Activated T-cell treated with anti-CD3 and anti-CD28 coated beads, Interleukin-2, amount 50 U/mL, for 48 hours (primary cell): ENCODE results near the gene PLEKHA7.

Source experiments
- DNase-seq, 2 experiments: peaks; one replicate each; pipeline ENCODE4 v3.0.0-alpha.2; 2020

PLEKHA7 gene

GRCh38 chr11:16876837-16877236 is 137.4 kb downstream of the PLEKHA7 start:
- no peak for DNase-seq

GRCh38 chr11:16876053-16876752 is 138.0 kb downstream of the PLEKHA7 start:
- DNase-seq, result no peak

- DNase-seq, result no peak
Measured at GRCh38 chr11:16874275-16874975, 139.8 kb downstream of the PLEKHA7 start.

DNA sequence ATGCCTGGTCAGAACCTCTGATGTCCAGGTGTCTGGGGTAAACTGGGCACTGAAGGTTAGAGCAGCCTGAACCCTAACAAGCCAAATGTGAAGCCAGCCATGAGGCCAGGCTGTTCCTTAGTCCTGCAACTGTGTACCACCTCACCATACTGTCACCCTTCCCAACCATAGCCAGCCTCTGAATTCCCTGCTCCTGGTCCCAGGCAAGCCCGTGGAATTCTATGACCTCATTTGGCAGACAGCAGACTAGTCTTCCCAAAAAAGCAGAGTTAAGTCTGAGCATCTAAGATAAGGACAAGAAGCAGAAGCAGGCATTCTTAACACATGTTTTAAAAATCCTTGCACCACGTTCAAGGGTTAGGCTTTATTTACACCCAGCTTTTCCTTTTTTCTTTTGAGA is 140.9 kb downstream of the PLEKHA7 start:
- no peak for DNase-seq

DNA sequence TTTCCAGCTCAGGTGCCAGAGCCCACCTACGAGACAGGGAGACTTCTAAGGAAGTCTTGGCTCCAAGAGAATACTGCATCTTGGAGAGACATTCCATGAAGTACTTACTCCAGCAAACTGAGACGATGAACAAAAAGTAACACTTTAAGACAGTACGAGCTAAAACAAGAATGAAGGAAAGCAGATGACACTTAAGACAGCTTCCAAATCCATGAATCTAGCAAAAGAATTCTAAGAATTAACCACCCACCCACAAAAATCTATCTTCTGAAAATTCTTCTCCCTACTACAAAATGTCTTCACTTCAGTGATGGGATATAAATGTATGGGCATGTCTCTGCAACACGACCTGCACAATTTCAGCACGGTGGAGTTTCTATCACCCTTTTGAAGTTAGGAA is 142.8 kb downstream of the PLEKHA7 start:
- no peak for DNase-seq

- no peak for DNase-seq
Measured at GRCh38 chr11:16867097-16867496, 147.1 kb downstream of the PLEKHA7 start.

GRCh38 chr11:16864428-16864827 is 149.8 kb downstream of the PLEKHA7 start:
- DNase-seq, result peak; percentile 23 to 33

DNA sequence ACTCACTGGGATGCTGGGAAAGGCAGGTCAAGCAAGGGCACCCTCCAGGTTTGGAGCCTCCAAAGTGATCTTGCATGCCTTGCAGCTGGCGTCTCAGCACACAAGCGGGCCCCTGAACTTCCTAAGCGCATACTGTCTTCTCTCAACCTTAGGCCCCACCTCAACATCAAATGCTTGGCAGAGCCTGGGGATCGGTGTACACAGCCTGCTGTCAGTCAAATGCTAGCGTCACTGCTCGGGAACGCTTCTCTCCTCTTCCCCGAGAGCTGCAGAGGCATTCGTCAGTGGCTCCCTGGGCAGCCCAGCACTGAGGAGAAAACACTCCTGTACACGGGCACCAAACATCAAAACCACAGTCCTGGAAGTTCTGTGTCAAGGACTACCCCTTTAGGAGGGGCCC is 150.8 kb downstream of the PLEKHA7 start:
- no peak for DNase-seq

DNA sequence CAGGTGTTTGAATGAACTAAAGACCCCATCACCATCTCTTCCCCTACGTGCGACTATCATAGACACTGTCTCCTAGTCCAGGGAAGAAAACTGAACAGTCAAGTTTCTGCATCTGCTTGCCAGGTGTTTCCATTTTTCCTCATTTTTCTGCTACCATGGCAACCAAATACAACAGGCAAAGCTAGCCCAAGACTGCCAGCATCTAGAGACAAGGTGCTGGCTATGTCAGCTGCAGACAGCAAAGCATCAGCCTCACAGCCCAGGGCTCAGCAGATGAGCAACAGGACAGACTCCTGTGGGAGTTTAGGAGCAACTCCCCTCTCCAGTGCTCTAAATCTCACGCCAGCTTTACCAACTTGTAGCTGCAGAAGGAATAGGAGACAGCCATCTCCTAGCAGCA is 151.5 kb downstream of the PLEKHA7 start:
- no peak for DNase-seq

DNA sequence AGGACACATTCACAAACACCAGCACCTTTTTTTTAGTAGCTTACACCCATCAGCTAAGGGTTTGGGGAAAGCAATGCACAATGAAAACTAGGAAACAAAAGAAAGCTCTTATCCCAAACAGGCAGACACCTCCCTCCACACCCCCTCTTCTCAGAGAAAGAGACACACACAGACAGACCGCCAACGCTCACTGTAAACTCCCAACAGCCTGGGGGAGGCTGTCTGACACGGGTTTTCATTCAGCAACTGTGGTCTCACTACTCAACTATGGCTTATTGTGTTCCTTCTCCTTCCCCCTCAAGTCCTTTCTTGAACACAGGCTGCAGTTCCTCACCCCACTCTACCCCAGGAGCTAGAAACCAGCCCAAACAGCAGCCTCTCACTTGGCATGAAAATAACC is 152.4 kb downstream of the PLEKHA7 start:
- DNase-seq, result no peak

GRCh38 chr11:16860617-16861016 is 153.6 kb downstream of the PLEKHA7 start:
- no peak for DNase-seq

DNA sequence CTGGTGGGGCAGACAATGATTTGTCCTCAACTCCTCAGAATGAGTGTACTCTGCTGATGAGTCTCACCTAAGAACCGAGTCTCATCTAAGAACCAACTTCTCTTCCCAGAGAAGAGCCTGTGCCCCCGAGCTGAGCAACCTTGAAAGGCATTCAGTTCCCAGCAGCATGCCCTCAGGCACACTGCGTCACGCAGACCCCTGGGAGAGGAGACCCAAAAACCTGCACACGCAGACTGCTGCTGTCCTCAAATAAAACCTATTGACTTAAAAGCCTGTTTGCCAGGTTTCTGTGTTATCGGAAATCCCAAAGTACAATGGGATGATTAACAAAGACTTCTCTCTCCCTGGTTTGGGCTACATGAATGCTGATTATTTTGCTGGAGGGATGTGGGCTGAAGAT is 154.6 kb downstream of the PLEKHA7 start:
- DNase-seq, result no peak

GRCh38 chr11:16857186-16857585 is 157.0 kb downstream of the PLEKHA7 start:
- DNase-seq, result no peak

DNA sequence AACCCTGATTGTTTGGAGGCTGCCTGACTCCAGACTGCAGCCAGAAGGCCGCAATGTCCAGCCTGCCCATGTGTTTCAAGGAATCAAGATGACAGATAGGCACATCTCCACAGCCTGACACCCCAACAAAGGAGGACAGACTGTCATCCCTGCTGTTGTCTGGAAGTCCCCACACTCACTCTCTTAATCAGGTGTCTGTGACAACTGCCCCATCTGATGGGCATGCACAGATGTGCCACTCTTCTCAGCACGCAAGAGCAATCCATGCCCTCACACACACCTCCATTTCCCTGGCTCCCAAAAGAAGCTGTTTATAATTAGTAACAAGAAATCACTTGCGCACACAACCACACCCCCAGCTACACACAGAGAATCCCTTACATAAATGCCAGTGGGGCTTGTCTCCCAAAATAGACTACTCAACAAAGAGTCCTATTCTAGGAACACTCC is 158.2 kb downstream of the PLEKHA7 start:
- DNase-seq, result no peak

- no peak for DNase-seq
Measured at GRCh38 chr11:16854979-16855378, 159.2 kb downstream of the PLEKHA7 start.

GRCh38 chr11:16853859-16854258 is 160.4 kb downstream of the PLEKHA7 start:
- no peak for DNase-seq

GRCh38 chr11:16853266-16853665 is 160.9 kb downstream of the PLEKHA7 start:
- no peak for DNase-seq

GRCh38 chr11:16846305-16846704 is 167.9 kb downstream of the PLEKHA7 start:
- DNase-seq, result no peak

- DNase-seq, result no peak
Measured at GRCh38 chr11:16844268-16844771, 169.9 kb downstream of the PLEKHA7 start.

- DNase-seq, result no peak
Measured at GRCh38 chr11:16843294-16843693, 170.9 kb downstream of the PLEKHA7 start.

DNA sequence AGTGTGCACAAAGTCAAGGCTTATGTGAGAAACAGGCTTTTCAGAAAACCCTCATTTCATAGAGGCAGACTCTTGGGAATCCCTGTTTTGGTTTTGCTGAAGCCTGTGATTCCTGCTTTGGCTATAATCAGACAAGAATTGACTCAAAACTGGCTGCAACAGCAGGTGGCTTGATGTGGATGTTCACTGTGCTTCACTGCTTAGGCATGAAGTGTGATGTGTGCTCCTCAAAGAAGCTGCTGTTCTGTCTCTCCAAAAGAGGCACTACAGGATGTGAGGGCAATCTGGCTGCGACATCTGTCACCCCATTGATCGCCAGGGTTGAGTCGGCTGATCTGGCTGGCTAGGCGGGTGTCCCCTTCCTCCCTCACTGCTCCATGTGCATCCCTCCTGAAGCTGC is 172.2 kb downstream of the PLEKHA7 start:
- DNase-seq, result no peak

DNA sequence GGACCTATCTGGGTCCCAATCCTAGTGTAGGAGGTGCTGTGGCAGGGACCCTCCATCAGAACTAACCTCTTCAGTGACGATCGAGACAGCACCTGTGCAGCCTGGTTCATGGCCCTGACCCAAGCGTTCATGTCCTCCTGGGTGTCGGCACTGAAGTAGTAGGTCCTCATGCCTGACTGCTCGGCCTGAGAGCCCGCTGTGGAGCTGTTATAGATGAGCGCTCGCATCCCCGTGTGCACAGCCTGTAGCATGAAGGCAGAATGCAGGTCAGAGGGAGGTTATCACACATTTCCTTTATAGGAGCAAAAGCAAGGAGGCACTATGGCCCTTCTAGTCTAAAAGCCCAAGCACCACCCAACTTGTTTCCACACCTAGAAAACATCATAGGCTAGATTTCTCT is 172.7 kb downstream of the PLEKHA7 start:
- DNase-seq, result no peak

GRCh38 chr11:16840951-16841350 is 173.3 kb downstream of the PLEKHA7 start:
- DNase-seq, result no peak

DNA sequence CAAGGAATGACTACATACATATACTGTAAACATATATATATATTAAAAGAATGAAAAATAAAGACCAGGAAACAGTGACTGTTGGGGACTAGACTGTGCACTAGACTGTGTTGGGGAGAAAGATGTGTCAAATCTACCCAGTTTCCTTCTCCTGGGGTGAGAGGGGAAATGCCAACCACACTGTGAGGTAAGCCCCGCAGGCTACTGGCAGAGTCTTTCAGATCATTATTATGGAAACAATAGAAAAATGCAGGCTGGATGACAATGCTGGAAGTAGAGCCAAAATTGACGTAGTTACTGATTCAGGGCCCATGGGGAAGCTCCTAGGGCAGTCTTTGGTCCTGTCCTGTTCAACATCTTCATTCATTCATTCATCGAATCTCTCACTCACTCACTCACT is 174.4 kb downstream of the PLEKHA7 start:
- DNase-seq, result no peak
